IMR-90 (cell line): ENCODE measurements around the gene ZBTB3. TPM values are rescaled to one million over a fixed set of nuclear protein-coding genes. Genes with fewer than 3 reads are reported as not detected.
A peak's percentile ranks its signal among the peaks of the same experiment; 100 is the strongest.

Source experiments
- ATAC-seq: fragments of 200-7000 bp; cut with Tn5 transposase; 2 replicates; pipeline ENCODE4 v1.9.1; 2020; ENCODE audit warnings: low read depth, mild to moderate bottlenecking, moderate library complexity
- BruUV-seq: library from RNA; stranded (reverse); fragments of 400-500 nt; replicated peaks from 2 replicates; lab custom pipeline; 2021; lab: Mats Ljungman, UMichigan
- CTCF ChIA-PET: fragments of 300-600 bp; formaldehyde crosslinking; extraction: SDS; loops from one replicate; lab custom pipeline; 2021; ENCODE audit warnings: antibody characterized with exemption; lab: Yijun Ruan, JAX
- POLR2A ChIA-PET: fragments of 300-600 bp; sonication (Branson Sonifier 250); formaldehyde crosslinking; loops from one replicate; lab custom pipeline; 2022; ENCODE audit warnings: antibody characterized with exemption; ENCODE audit not compliant: unreplicated experiment; lab: Charles Lee
- DNase-seq: peaks from one replicate; pipeline ENCODE4 v3.0.0; 2013
- H2AFZ ChIP-seq: replicated peaks from 2 replicates; pipeline ENCODE3; 2013; ENCODE audit warnings: low read length, mild to moderate bottlenecking; ENCODE audit not compliant: poor library complexity
- H2AK5ac ChIP-seq: 2 replicates; pipeline ENCODE4 v1.6.1; 2013; ENCODE audit warnings: low read depth, low read length, inconsistent platforms
- H2AK9ac ChIP-seq: replicated peaks from 2 replicates; pipeline ENCODE3; 2013; ENCODE audit warnings: mild to moderate bottlenecking, low read depth, low read length, moderate library complexity; ENCODE audit not compliant: poor library complexity
- H2BK120ac ChIP-seq: 2 replicates; pipeline ENCODE4 v1.6.1; 2013; ENCODE audit warnings: low read depth, low read length, inconsistent platforms
- H2BK15ac ChIP-seq: 3 replicates; pipeline ENCODE4 v1.6.1; 2013; ENCODE audit warnings: low read depth, low read length, inconsistent platforms
- H2BK20ac ChIP-seq: 2 replicates; pipeline ENCODE4 v1.6.1; 2013; ENCODE audit warnings: low read depth, mild to moderate bottlenecking, inconsistent platforms, low read length, moderate library complexity
- H2BK5ac ChIP-seq: 2 replicates; pipeline ENCODE4 v1.6.1; 2013; ENCODE audit warnings: mild to moderate bottlenecking, low read depth, low read length, inconsistent platforms; ENCODE audit not compliant: poor library complexity, severe bottlenecking
- H3K14ac ChIP-seq: replicated peaks from 2 replicates; pipeline ENCODE4 v1.6.1; 2013; ENCODE audit warnings: low read depth, low read length, inconsistent platforms
- H3K18ac ChIP-seq: 2 replicates; pipeline ENCODE4 v1.6.1; 2013; ENCODE audit warnings: low read depth, low read length, control low read depth
- H3K23ac ChIP-seq: 2 replicates; pipeline ENCODE4 v1.6.1; 2013; ENCODE audit warnings: low read depth, low read length, inconsistent platforms
- H3K27ac ChIP-seq: 2 replicates; pipeline ENCODE4 v1.5.1; 2013; ENCODE audit warnings: mild to moderate bottlenecking, control low read depth, low read length; ENCODE audit not compliant: insufficient read depth
- H3K27me3 ChIP-seq: 2 replicates; pipeline ENCODE4 v1.6.1; 2013; ENCODE audit warnings: low read length; ENCODE audit not compliant: control insufficient read depth, insufficient read depth
- H3K36me3 ChIP-seq: 2 replicates; pipeline ENCODE4 v1.6.1; 2013; ENCODE audit warnings: low read length, mixed read lengths; ENCODE audit not compliant: control insufficient read depth, insufficient read depth
- H3K4ac ChIP-seq: 2 replicates; pipeline ENCODE4 v1.6.1; 2013; ENCODE audit warnings: low read depth, low read length, inconsistent platforms
- H3K4me1 ChIP-seq: 2 replicates; pipeline ENCODE4 v1.6.1; 2013; ENCODE audit warnings: low read length, mixed read lengths; ENCODE audit not compliant: control insufficient read depth, insufficient read depth
- H3K4me2 ChIP-seq: 2 replicates; pipeline ENCODE4 v1.6.1; 2013; ENCODE audit warnings: low read depth, mild to moderate bottlenecking, control low read depth, low read length, moderate library complexity
- H3K4me3 ChIP-seq: 2 replicates; pipeline ENCODE4 v1.5.1; 2013; ENCODE audit warnings: low read depth, mild to moderate bottlenecking, control low read depth, low read length, moderate library complexity; ENCODE audit not compliant: insufficient read depth
- H3K56ac ChIP-seq: 2 replicates; pipeline ENCODE4 v1.6.1; 2013; ENCODE audit warnings: low read length, inconsistent platforms; ENCODE audit not compliant: insufficient read depth; ENCODE audit errors: extremely low read depth
- H3K79me1 ChIP-seq, 2 experiments: 2 replicates each; pipeline ENCODE4 v1.6.1; 2013; ENCODE audit warnings: low read length in 2 of 2, inconsistent platforms in 1 of 2, low read depth in 1 of 2
- H3K9ac ChIP-seq: 2 replicates; pipeline ENCODE4 v1.6.1; 2013; ENCODE audit warnings: low read depth, low read length, control low read depth
- H3K9me1 ChIP-seq: 2 replicates; pipeline ENCODE4 v1.6.1; 2013; ENCODE audit warnings: low read length, inconsistent platforms; ENCODE audit not compliant: insufficient read depth
- H3K9me3 ChIP-seq: 2 replicates; pipeline ENCODE4 v1.6.1; 2013; ENCODE audit warnings: low read length; ENCODE audit not compliant: control insufficient read depth, insufficient read depth
- H4K20me1 ChIP-seq: 2 replicates; pipeline ENCODE4 v1.6.1; 2013; ENCODE audit warnings: low read length, inconsistent platforms; ENCODE audit not compliant: insufficient read depth
- H4K5ac ChIP-seq: 2 replicates; pipeline ENCODE4 v1.6.1; 2013; ENCODE audit warnings: mild to moderate bottlenecking, low read depth, low read length, control low read depth
- H4K8ac ChIP-seq, 2 experiments: 2 replicates each; pipeline ENCODE4 v1.6.1; 2013; ENCODE audit warnings: low read depth in 2 of 2, low read length in 2 of 2, control low read depth in 1 of 2, inconsistent platforms in 1 of 2
- H4K91ac ChIP-seq: 2 replicates; pipeline ENCODE4 v1.6.1; 2013; ENCODE audit warnings: low read depth, low read length, inconsistent platforms; ENCODE audit not compliant: insufficient read depth
- CEBPB ChIP-seq: IDR thresholded peaks from 2 replicates; pipeline ENCODE4 v1.6.1; 2012; ENCODE audit warnings: low read depth, low read length, improper control_type of control experiment
- NFE2L2 ChIP-seq: fragments of 150-350 bp; IDR thresholded peaks from 2 replicates; pipeline ENCODE4 v1.6.1; 2016; ENCODE audit warnings: low read depth, mild to moderate bottlenecking, low read length
- RCOR1 ChIP-seq: IDR thresholded peaks from 2 replicates; pipeline ENCODE4 v1.6.1; 2012; ENCODE audit warnings: mild to moderate bottlenecking, low read length, improper control_type of control experiment; ENCODE audit not compliant: insufficient replicate concordance
- RFX5 ChIP-seq: IDR thresholded peaks from 2 replicates; pipeline ENCODE4 v1.8.0; 2012; ENCODE audit warnings: low read depth, mild to moderate bottlenecking, low read length, moderate library complexity
- SMC3 ChIP-seq: fragments of 150-350 bp; IDR thresholded peaks from 2 replicates; pipeline ENCODE4 v1.6.1; 2016; ENCODE audit warnings: low read depth, mild to moderate bottlenecking, antibody characterized with exemption, low read length, moderate library complexity
- WGBS, 2 experiments: methylation state at CpG; one replicate each; pipeline versions ENCODE4 v1.1.5 to v1.1.7; 2013; ENCODE audit warnings: missing lambda C conversion rate in 2 of 2; ENCODE audit not compliant: insufficient read length in 1 of 2; ENCODE audit errors: extremely low coverage in 2 of 2; 5-methylcytosine and 5-hydroxymethylcytosine counted together
- dilution Hi-C: fragments of 300-500 bp; cut with HindIII; formaldehyde crosslinking; loops from one replicate; pipeline ENCODE4 v1.14.3; 2018; ENCODE audit warnings: low sequenced_read_pairs; ENCODE audit not compliant: unreplicated experiment
- in situ Hi-C: fragments of 300-500 bp; cut with MboI; formaldehyde crosslinking; loops from 3 replicates; pipeline ENCODE4 v1.14.3; 2019; ENCODE audit warnings: low sequenced_read_pairs, inconsistent platforms, mixed read lengths
- intact Hi-C: fragments of 100-400 bp; cut with micrococcal nuclease; formaldehyde crosslinking; loops from 2 replicates; pipeline ENCODE4 v1.10.0; 2022
- polyA plus RNA-seq, 3 experiments: library from polyadenylated mRNA; depleted of rRNA; stranded (reverse); fragments of >200 nt; gene quantifications; 2 replicates each; pipeline ENCODE4 v1.2.3, GENCODE V29; 2012; ENCODE audit warnings: low replicate concordance in 1 of 3
- total RNA-seq: library from RNA; depleted of rRNA; stranded (reverse); fragments of >200 nt; gene quantifications from 2 replicates; pipeline ENCODE4 v1.2.3, GENCODE V29; 2012
- TF ChIP-seq, protein P1 (sequence below): conservative IDR thresholded peaks from 2 replicates; pipeline ENCODE4 v1.5.1; 2012; ENCODE audit warnings: mild to moderate bottlenecking, low read depth, low read length, improper control_type of control experiment

ZBTB3 gene
- total and polyA plus RNA-seq, 2 of the 4 experiments (the other 2 are of a cell fraction): 3.4 to 8.1 TPM

DNA sequence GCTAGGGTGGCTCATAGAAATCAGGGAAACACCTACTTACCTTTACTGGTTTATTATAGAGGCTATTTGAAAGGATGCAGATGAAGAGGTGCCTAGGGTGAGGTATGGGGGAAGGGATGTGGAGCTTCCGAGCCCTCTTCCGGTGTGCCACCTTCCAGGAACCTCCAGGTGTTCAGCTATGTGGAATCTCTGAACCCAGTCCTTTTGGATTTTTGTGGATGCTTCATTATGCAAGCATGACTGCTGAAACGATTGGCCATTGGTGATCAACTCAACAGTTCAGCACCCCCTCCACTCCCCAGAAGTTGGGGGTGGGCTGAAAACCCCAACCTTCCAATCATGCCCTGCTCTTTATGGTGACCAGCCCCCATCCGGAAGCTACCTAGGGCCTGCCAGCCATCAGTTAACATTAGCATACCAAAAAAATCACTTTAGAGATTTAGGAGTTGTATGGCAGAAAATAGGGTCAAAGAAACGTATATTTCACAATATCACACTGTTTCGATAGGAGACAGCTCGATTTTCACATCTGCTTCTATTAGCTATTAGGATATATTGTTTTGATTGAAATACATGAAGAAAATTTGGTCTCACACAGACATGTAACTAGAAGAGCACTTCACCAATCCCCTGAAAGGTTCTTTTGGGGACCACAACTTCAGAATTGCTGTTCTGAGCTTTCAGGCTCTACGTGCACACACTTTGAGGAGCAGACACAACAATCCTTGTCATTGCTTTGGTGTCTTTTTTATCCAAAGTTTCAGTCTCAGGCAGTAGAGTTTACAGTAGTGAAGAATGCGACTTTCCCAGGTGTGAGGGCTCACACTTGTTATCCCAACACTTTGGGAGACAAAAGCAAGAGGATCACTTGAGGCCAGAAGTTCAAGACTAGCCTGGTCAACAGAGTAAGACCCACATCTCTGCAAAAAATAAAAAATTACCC, 4.2 kb upstream of the ZBTB3 start:
- H2AK9ac ChIP-seq: no peak overlapping the region
- H3K9ac ChIP-seq: no peak overlapping the region
- H3K36me3 ChIP-seq: peaks cover 4% of the 10 kb centered on the region; the same call in 1 of the 2 replicates
- no peak overlapping the region for H3K4ac ChIP-seq
- no peaks in the 10 kb centered on the region for H3K27me3 ChIP-seq
- H4K8ac ChIP-seq: no peak overlapping the region
- H4K91ac ChIP-seq: no peak overlapping the region
- CTCF ChIA-PET: no interaction called here
- H2BK5ac ChIP-seq: no peak overlapping the region
- POLR2A ChIA-PET: no interaction called here
- peak; percentile 57 for TF ChIP-seq CEBPB
- no peak for TF ChIP-seq RFX5
- TF ChIP-seq RCOR1: no peak
- TF ChIP-seq NFE2L2: no peak
- no peak for TF ChIP-seq SMC3
- TF ChIP-seq, protein P1, sequence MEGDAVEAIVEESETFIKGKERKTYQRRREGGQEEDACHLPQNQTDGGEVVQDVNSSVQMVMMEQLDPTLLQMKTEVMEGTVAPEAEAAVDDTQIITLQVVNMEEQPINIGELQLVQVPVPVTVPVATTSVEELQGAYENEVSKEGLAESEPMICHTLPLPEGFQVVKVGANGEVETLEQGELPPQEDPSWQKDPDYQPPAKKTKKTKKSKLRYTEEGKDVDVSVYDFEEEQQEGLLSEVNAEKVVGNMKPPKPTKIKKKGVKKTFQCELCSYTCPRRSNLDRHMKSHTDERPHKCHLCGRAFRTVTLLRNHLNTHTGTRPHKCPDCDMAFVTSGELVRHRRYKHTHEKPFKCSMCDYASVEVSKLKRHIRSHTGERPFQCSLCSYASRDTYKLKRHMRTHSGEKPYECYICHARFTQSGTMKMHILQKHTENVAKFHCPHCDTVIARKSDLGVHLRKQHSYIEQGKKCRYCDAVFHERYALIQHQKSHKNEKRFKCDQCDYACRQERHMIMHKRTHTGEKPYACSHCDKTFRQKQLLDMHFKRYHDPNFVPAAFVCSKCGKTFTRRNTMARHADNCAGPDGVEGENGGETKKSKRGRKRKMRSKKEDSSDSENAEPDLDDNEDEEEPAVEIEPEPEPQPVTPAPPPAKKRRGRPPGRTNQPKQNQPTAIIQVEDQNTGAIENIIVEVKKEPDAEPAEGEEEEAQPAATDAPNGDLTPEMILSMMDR: no peak
- WGBS, 2 experiments: 80% methylated on average over 1 of the region's 9 CpGs; no CpG with 5 or more reads in 1 of the 2 experiments
- H3K18ac ChIP-seq: no peak overlapping the region
- H2AK5ac ChIP-seq: no peak overlapping the region
- no peak overlapping the region for H3K27ac ChIP-seq
- no peaks in the 10 kb centered on the region for H4K20me1 ChIP-seq
- H3K56ac ChIP-seq: no peak overlapping the region
- H3K79me1 ChIP-seq: peaks cover 20 to 25% of the 10 kb centered on the region in 2 experiments
- H4K5ac ChIP-seq: no peak overlapping the region
- dilution Hi-C loops: no loop called here
- intact Hi-C loops: no loop called here
- no peak for ATAC-seq
- H3K9me1 ChIP-seq: peaks cover 4% of the 10 kb centered on the region; the same call in 1 of the 2 replicates
- in situ Hi-C loops: no loop called here
- H3K4me3 ChIP-seq: no peak overlapping the region
- H3K4me2 ChIP-seq: no peak overlapping the region
- peaks cover 4% of the 10 kb centered on the region for H3K4me1 ChIP-seq
- H3K14ac ChIP-seq: no peak overlapping the region
- DNase-seq: no peak
- H2BK120ac ChIP-seq: no peak overlapping the region
- H2BK15ac ChIP-seq: no peak overlapping the region
- H2AFZ ChIP-seq: peak overlapping the region; percentile 53
- no TSS peak for BruUV-seq
- H3K23ac ChIP-seq: no peak overlapping the region
- no peaks in the 10 kb centered on the region for H3K9me3 ChIP-seq
- H2BK20ac ChIP-seq: no peak overlapping the region
